Endothelial cell of umbilical vein (primary cell): ENCODE results near the gene SLC8A1.

Experiments used
- CTCF ChIP-seq, 2 donors: IDR thresholded peaks; 1 replicate in 1 of 2; 2 replicates in 1 of 2; pipeline ENCODE4 v1.5.1; 2011; ENCODE audit warnings: low read length in 2 of 2, mild to moderate bottlenecking in 2 of 2, moderate library complexity in 2 of 2, control low read depth in 1 of 2, inconsistent platforms in 1 of 2, low read depth in 1 of 2; ENCODE audit not compliant: insufficient read depth in 1 of 2; ENCODE audit errors: extremely low read depth in 1 of 2
- EZH2 ChIP-seq: IDR thresholded peaks from 2 replicates; pipeline ENCODE4 v1.6.1; 2012; ENCODE audit warnings: borderline replicate concordance, low read depth, mild to moderate bottlenecking, moderate library complexity, low read length, inconsistent platforms; ENCODE audit not compliant: severe bottlenecking
- FOS ChIP-seq: IDR thresholded peaks from 2 replicates; pipeline ENCODE4 v1.6.1; 2011; ENCODE audit warnings: mild to moderate bottlenecking, low read length, moderate library complexity, borderline replicate concordance; ENCODE audit not compliant: insufficient read depth
- JUN ChIP-seq: IDR thresholded peaks from 2 replicates; pipeline ENCODE4 v1.6.1; 2011; ENCODE audit warnings: borderline replicate concordance, low read depth; ENCODE audit not compliant: insufficient read length, insufficient read depth
- MYC ChIP-seq: IDR thresholded peaks from one replicate; pipeline ENCODE4 v1.6.1; 2011; ENCODE audit warnings: mild to moderate bottlenecking, low read depth, low read length
- POLR2A ChIP-seq: IDR thresholded peaks from 2 replicates; pipeline ENCODE4 v1.6.1; 2012; ENCODE audit warnings: low read depth, mild to moderate bottlenecking, control low read depth, low read length
- POLR2AphosphoS5 ChIP-seq: IDR thresholded peaks from 2 replicates; pipeline ENCODE4 v1.6.1; 2012; ENCODE audit warnings: low read depth, mild to moderate bottlenecking, control low read depth, low read length, moderate library complexity; ENCODE audit not compliant: insufficient read depth

GRCh38 chr2:40120957-40121356 lies 330.9 kb downstream of the SLC8A1 start:
- TF ChIP-seq POLR2A (no peak), POLR2AphosphoS5 (no peak), CTCF (IDR thresholded peaks at IDR 0.05; ENCODE audit: extremely low read depth in 1 of 2, insufficient read depth in 1 of 2, low read depth in 1 of 2, low read length in 2 of 2) (no peak), JUN (no peak), EZH2 (no peak), MYC (no peak), FOS (no peak)
